ENCODE measurements around the gene RYR2.

Gene RYR2

GRCh38 chr1:237394281-237394680 is 352.3 kb downstream of the RYR2 start:
- in situ Hi-C loops (cut with MboI; ENCODE audit: low pct_unique_long_range_greater_than_20kb, low sequenced_read_pairs, unreplicated experiment), result loop anchor here (25.0 kb wide), 1 partner anchor 1282 kb away; no protein-coding TSS in a partner anchor
- DNase-seq (ENCODE audit: low spot score), result no peak
- TF ChIP-seq CTCF (IDR thresholded peaks at IDR 0.05; ENCODE audit: extremely low read depth, insufficient read depth, missing control alignments), result no peak

GRCh38 chr1:237396426-237396825 is 354.4 kb downstream of the RYR2 start:
- in situ Hi-C loops (cut with MboI; ENCODE audit: low pct_unique_long_range_greater_than_20kb, low sequenced_read_pairs, unreplicated experiment), result loop anchor here (25.0 kb wide), 1 partner anchor 1284 kb away; no protein-coding TSS in a partner anchor
- DNase-seq (ENCODE audit: low spot score), result no peak
- no peak for TF ChIP-seq CTCF (IDR thresholded peaks at IDR 0.05; ENCODE audit: extremely low read depth, insufficient read depth, missing control alignments)

- TF ChIP-seq CTCF (IDR thresholded peaks at IDR 0.05; ENCODE audit: extremely low read depth, insufficient read depth, missing control alignments), result no peak
- in situ Hi-C loops (cut with MboI; ENCODE audit: low pct_unique_long_range_greater_than_20kb, low sequenced_read_pairs, unreplicated experiment), result loop anchor here (25.0 kb wide), 1 partner anchor 1286 kb away; no protein-coding TSS in a partner anchor
- DNase-seq (ENCODE audit: low spot score), result no peak
Observed at GRCh38 chr1:237398751-237399150, 356.8 kb downstream of the RYR2 start.

- in situ Hi-C loops (cut with MboI; ENCODE audit: low pct_unique_long_range_greater_than_20kb, low sequenced_read_pairs, unreplicated experiment), result no loop called here
- TF ChIP-seq CTCF (IDR thresholded peaks at IDR 0.05; ENCODE audit: extremely low read depth, insufficient read depth, missing control alignments), result no peak
- DNase-seq (ENCODE audit: low spot score), result no peak
Observed at GRCh38 chr1:237405912-237406311, 363.9 kb downstream of the RYR2 start.

GRCh38 chr1:237411621-237412020 is 369.6 kb downstream of the RYR2 start:
- peak; percentile 12 for DNase-seq (ENCODE audit: low spot score)
- TF ChIP-seq CTCF (IDR thresholded peaks at IDR 0.05; ENCODE audit: extremely low read depth, insufficient read depth, missing control alignments), result no peak
- in situ Hi-C loops (cut with MboI; ENCODE audit: low pct_unique_long_range_greater_than_20kb, low sequenced_read_pairs, unreplicated experiment), result no loop called here

- in situ Hi-C loops (cut with MboI; ENCODE audit: low pct_unique_long_range_greater_than_20kb, low sequenced_read_pairs, unreplicated experiment), result no loop called here
- no peak for DNase-seq (ENCODE audit: low spot score)
- no peak for TF ChIP-seq CTCF (IDR thresholded peaks at IDR 0.05; ENCODE audit: extremely low read depth, insufficient read depth, missing control alignments)
Observed at GRCh38 chr1:237416924-237417655, 375.1 kb downstream of the RYR2 start.
